ENCODE data around the gene GPR62.
"Not testable (repeated sequence)": the region's sequence is repeated elsewhere in the genome, so short reads cannot be mapped to it uniquely, and the experiment has no call there.

GRCh38 chr3:51990501-51990971 lies 35.4 kb downstream of the GPR62 start:
- not testable (repeated sequence) for TF ChIP-seq POLR2AphosphoS5 (IDR thresholded peaks at IDR 0.05; ENCODE audit: low read depth, low read length); TAF1 (IDR thresholded peaks at IDR 0.05; ENCODE audit: borderline replicate concordance, low read depth, low read length)
